KBM-7 (cell line): ENCODE measurements around the gene RPL39.
"Not testable (repeated sequence)": the region's sequence is repeated elsewhere in the genome, so short reads cannot be mapped to it uniquely, and the experiment has no call there.

Experiments used
- DNase-seq: peaks from one replicate; pipeline ENCODE4 v3.0.0-alpha.2; 2015
- in situ Hi-C: fragments of 300-500 bp; cut with MboI; formaldehyde crosslinking; loops from 2 replicates; pipeline ENCODE4 v1.14.3; 2020; ENCODE audit warnings: low sequenced_read_pairs, low pct_unique_long_range_greater_than_20kb, mixed read lengths

Gene RPL39

GRCh38 chrX:119768436-119768835 is 23.0 kb downstream of the RPL39 start:
- DNase-seq, in situ Hi-C loops: not testable (repeated sequence)

GRCh38 chrX:119763836-119764387 is 27.5 kb downstream of the RPL39 start:
- peak; percentile 49 for DNase-seq
- in situ Hi-C loops = no loop called here

GRCh38 chrX:119763181-119763580 is 28.2 kb downstream of the RPL39 start:
- no peak for DNase-seq
- in situ Hi-C loops = no loop called here

- in situ Hi-C loops = no loop called here
- DNase-seq = peak; percentile 35
Measured at GRCh38 chrX:119762718-119763117, 28.7 kb downstream of the RPL39 start.

- DNase-seq = peak; percentile 31
- in situ Hi-C loops = no loop called here
Measured at GRCh38 chrX:119760026-119760877, 31.2 kb downstream of the RPL39 start.

GRCh38 chrX:119759248-119759766 is 32.1 kb downstream of the RPL39 start:
- in situ Hi-C loops = no loop called here
- no peak for DNase-seq

- in situ Hi-C loops = no loop called here
- DNase-seq = peak; percentile 58
Measured at GRCh38 chrX:119758731-119759247, 32.6 kb downstream of the RPL39 start.

GRCh38 chrX:119757979-119758730 is 33.3 kb downstream of the RPL39 start, which contains the start of gene SOWAHD:
TSS of gene SOWAHD (plus strand) at chrX:119758588. CDS start at chrX:119758668, 80 bp downstream.
- DNase-seq = peak; percentile 61
- in situ Hi-C loops = no loop called here

- no peak for DNase-seq
- in situ Hi-C loops = no loop called here
Measured at GRCh38 chrX:119757646-119757978, 33.8 kb downstream of the RPL39 start.

- no peak for DNase-seq
- in situ Hi-C loops = no loop called here
Measured at GRCh38 chrX:119756926-119757635, 34.3 kb downstream of the RPL39 start.

- peak; percentile 60 for DNase-seq
- in situ Hi-C loops = no loop called here
Measured at GRCh38 chrX:119755981-119756533, 35.4 kb downstream of the RPL39 start.

GRCh38 chrX:119753639-119754257 is 37.7 kb downstream of the RPL39 start:
- in situ Hi-C loops = no loop called here
- peak; percentile 88 for DNase-seq

GRCh38 chrX:119753001-119753400 is 38.4 kb downstream of the RPL39 start:
- in situ Hi-C loops = no loop called here

GRCh38 chrX:119750751-119751150 is 40.7 kb downstream of the RPL39 start:
- in situ Hi-C loops, DNase-seq: not testable (repeated sequence)

More at GRCh38 chrX:119753001-119753400, 38.4 kb downstream of the RPL39 start:
- DNase-seq = no peak

- in situ Hi-C loops, DNase-seq: not testable (repeated sequence)
Measured at GRCh38 chrX:119750131-119750530, 41.3 kb downstream of the RPL39 start.

GRCh38 chrX:119745283-119745848 is 46.1 kb downstream of the RPL39 start:
- peak; percentile 51 for DNase-seq
- in situ Hi-C loops = no loop called here

- no peak for DNase-seq
- in situ Hi-C loops = no loop called here
Measured at GRCh38 chrX:119738742-119739141, 52.7 kb downstream of the RPL39 start.
